Mononuclear cell (primary cell): ENCODE measurements around the gene EPB41. TPM values are rescaled to one million over a fixed set of nuclear protein-coding genes. Genes with fewer than 3 reads are reported as not detected.
"Not testable (repeated sequence)": the region's sequence is repeated elsewhere in the genome, so short reads cannot be mapped to it uniquely, and the experiment has no call there.

Experiments
- H3K27me3 ChIP-seq: 2 replicates; pipeline ENCODE4 v1.6.0; 2011; ENCODE audit warnings: low read length, control low read depth; ENCODE audit not compliant: insufficient read depth
- H3K4me1 ChIP-seq: 2 replicates; pipeline ENCODE4 v1.5.1; 2011; ENCODE audit warnings: mild to moderate bottlenecking, low read length, control low read depth; ENCODE audit not compliant: insufficient read depth
- H3K4me3 ChIP-seq: 2 replicates; pipeline ENCODE4 v1.5.1; 2011; ENCODE audit warnings: mild to moderate bottlenecking, low read length, moderate library complexity
- H3K9me3 ChIP-seq: 2 replicates; pipeline ENCODE4 v1.5.1; 2011; ENCODE audit warnings: low read depth, mild to moderate bottlenecking, control low read depth, low read length
- total RNA-seq: library from RNA; depleted of rRNA; stranded (reverse); fragments of >200 nt; gene quantifications from one replicate; pipeline ENCODE4 v1.2.3, GENCODE V29; 2012

EPB41 gene
- 159 TPM for total RNA-seq

DNA sequence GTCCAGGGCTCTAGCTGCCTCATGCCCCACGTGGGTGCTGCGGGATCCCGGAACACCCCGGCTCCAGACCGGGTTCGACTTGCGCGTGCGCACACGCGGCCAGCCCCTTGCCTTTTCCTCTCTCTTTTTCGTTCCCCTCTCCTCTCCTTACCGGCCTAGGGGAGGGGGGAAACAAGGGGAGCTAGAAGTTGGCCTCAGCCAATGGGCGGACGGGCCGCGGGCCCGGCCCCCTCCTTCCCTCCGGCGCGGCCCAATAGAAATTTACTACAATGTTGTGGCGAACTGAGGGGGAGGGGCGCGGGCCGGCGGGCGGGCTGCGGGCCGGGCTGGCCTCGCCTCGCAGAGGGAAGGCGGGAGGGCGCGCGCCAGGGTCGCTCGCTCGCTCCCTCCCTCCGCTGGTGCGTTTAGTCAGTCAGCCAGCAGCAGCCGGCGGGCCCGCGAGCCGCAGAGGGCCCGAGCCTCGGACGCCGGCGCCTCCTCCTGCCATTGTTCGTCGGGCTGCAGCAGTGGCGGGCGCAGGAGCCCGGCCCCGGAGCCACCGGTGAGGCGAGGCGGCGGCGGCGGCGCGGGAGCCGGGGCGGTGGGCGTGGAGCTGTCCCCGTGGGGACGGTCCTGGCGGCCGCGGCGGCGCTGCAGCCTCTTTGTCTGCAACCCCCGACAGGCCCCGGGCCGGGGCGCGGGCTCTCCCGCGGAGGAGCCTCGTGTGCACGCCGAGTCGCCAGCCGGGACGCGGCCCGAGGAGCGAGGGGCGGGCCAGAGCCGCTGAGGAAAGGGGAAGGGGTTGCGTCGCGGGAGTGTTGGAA lies at the start of gene EPB41:
EPB41 (plus strand) TSS at position 342 of the 803 bp plus-strand sequence. CDS start 72,869 bp downstream, outside the sequence.
- H3K27me3 ChIP-seq = no peaks in the 10 kb centered on the region
- H3K4me3 ChIP-seq = peak within 1 kb of the TSS; percentile 78
- peaks cover 41% of the 10 kb centered on the region for H3K4me1 ChIP-seq
- no peaks in the 10 kb centered on the region for H3K9me3 ChIP-seq

- Histone ChIP-seq H3K27me3 (no peaks in the 10 kb centered on the region), H3K4me3 (no peak overlapping the region), H3K4me1 (no peaks in the 10 kb centered on the region), H3K9me3 (no peaks in the 10 kb centered on the region)
Observed at GRCh38 chr1:28864695-28865094, 49.7 kb upstream of the EPB41 start.

DNA sequence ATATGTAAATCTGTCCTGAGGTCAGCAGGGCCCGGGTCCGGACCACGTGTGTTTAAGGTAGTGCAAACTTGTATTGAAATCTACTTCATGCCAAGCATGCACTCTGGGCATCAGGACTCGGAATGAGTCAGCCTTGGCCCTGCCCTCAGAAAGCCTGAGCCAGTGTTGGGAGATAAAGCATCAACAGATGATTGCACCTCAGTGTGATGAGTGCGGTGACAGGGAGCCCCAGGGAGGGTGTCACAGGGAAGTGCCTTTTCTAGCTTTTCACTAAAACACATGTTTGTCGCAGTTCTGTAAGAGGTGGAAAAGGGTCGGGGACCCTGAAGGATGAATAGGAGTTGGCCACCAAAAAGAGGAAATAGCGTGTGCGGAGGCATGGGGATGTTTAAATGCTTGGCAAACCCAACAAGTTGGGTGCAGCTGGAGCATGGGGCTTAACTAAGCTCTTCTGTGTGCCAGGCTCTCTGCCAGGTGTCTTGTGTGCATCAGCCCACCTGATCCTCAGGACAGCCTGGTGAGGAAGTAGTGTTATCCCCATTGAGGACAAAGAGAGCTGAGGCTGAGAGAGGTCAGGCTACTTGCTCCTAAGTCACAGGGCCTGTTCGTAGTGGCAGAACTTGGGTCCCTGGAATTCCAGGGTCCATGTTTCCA lies 48.2 kb upstream of the EPB41 start:
- H3K27me3 ChIP-seq = no peaks in the 10 kb centered on the region
- no peaks in the 10 kb centered on the region for H3K9me3 ChIP-seq
- no peaks in the 10 kb centered on the region for H3K4me1 ChIP-seq
- H3K4me3 ChIP-seq = no peak overlapping the region

GRCh38 chr1:28867850-28868249 lies 46.5 kb upstream of the EPB41 start:
- no peak overlapping the region for H3K4me3 ChIP-seq
- H3K4me1 ChIP-seq = no peaks in the 10 kb centered on the region
- H3K9me3 ChIP-seq = no peaks in the 10 kb centered on the region

DNA sequence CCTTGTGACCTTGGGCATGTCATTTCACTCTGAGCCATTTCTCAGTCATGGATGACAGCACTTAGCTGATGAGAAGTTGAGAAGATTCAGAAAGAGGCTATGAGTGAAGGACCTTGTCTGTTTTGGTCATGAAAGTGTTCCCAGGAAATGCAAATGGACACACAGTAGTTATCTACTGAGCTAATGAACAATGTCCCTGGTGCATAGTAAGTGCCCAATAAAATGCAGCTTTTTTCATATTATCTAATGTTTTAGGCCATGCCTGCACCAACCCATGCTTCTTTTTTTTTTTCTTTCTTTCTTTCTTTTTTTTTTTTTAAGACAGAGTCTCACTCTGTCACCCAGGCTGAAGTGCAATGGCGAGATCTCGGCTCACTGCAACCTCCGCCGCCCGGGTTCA lies 44.4 kb upstream of the EPB41 start:
- no peaks in the 10 kb centered on the region for H3K9me3 ChIP-seq
- no peaks in the 10 kb centered on the region for H3K27me3 ChIP-seq
- peaks cover 7% of the 10 kb centered on the region for H3K4me1 ChIP-seq
- no peak overlapping the region for H3K4me3 ChIP-seq

More at GRCh38 chr1:28867850-28868249, 46.5 kb upstream of the EPB41 start:
- H3K27me3 ChIP-seq = no peaks in the 10 kb centered on the region

GRCh38 chr1:28871631-28872401 lies 42.6 kb upstream of the EPB41 start:
- Histone ChIP-seq H3K4me3 (no peak overlapping the region), H3K9me3 (no peaks in the 10 kb centered on the region), H3K27me3 (no peaks in the 10 kb centered on the region), H3K4me1 (peaks cover 7% of the 10 kb centered on the region)

- not testable (repeated sequence) for H3K4me1 ChIP-seq, H3K4me3 ChIP-seq, H3K27me3 ChIP-seq, H3K9me3 ChIP-seq
Observed at GRCh38 chr1:28875134-28875533, 39.2 kb upstream of the EPB41 start.

GRCh38 chr1:28877132-28877781 lies 37.1 kb upstream of the EPB41 start:
- H3K4me1 ChIP-seq = peaks cover 12% of the 10 kb centered on the region
- no peaks in the 10 kb centered on the region for H3K27me3 ChIP-seq
- H3K9me3 ChIP-seq = no peaks in the 10 kb centered on the region
- H3K4me3 ChIP-seq = no peak overlapping the region

- Histone ChIP-seq H3K9me3 (no peaks in the 10 kb centered on the region), H3K4me1 (peaks cover 19% of the 10 kb centered on the region), H3K27me3 (no peaks in the 10 kb centered on the region), H3K4me3 (no peak overlapping the region)
Observed at GRCh38 chr1:28878796-28879195, 35.6 kb upstream of the EPB41 start.

DNA sequence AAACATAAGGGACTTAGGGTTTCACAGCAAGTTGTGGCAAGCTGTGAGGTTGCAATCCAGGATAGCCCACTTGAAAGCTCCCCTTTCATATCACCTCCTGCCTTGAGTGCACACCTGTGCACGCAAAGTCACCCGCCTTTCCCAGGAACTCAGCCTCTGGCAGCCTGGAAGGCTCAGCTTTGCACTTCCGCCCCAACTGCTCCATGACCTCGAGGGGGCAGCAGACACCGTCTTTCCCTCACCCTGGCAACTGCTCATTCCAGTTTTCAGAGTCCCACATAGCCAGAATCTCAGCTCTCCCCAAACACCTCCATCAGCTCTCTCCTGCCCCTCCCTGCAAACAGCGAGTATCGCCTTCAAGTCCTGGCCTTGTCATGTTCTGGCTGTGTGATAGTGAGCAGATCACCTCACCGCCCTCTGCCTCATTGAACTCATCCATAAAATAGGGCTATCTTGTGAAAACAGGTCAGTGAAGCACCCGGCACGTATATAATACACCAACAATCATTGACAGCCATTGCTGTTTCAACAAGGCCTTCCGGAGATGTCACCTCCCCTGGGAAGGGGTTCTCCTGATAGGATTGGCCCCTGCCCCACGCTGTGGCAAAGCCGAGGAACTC lies 32.2 kb upstream of the EPB41 start:
- Histone ChIP-seq H3K27me3 (no peaks in the 10 kb centered on the region), H3K4me3 (no peak overlapping the region), H3K9me3 (no peaks in the 10 kb centered on the region), H3K4me1 (peaks cover 43% of the 10 kb centered on the region)

GRCh38 chr1:28883242-28883616 lies 31.1 kb upstream of the EPB41 start:
- H3K9me3 ChIP-seq = no peaks in the 10 kb centered on the region
- H3K4me1 ChIP-seq = peaks cover 50% of the 10 kb centered on the region
- no peaks in the 10 kb centered on the region for H3K27me3 ChIP-seq
- H3K4me3 ChIP-seq = no peak overlapping the region

DNA sequence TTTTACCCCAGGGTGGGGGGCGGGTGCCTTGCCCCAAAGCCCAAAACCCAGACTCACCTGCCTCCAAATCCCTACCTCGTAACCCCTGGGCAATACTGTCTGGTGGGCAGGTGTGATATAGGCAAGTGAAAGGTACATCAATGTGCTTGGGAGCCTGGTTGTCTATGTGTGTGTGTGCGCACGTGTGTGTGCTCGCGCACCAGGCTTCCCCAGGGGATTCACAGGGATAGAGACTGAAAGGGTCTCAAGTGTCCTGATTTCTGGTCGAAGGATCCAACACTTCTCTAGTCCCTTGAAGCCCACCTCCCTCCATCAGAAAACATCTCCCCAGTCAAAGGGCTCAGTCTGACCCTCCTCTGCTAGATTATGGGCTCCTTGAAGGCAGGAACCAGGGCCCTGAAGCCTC lies 28.9 kb upstream of the EPB41 start:
- H3K9me3 ChIP-seq = no peaks in the 10 kb centered on the region
- H3K4me1 ChIP-seq = peaks cover 52% of the 10 kb centered on the region
- no peak overlapping the region for H3K4me3 ChIP-seq
- no peaks in the 10 kb centered on the region for H3K27me3 ChIP-seq

DNA sequence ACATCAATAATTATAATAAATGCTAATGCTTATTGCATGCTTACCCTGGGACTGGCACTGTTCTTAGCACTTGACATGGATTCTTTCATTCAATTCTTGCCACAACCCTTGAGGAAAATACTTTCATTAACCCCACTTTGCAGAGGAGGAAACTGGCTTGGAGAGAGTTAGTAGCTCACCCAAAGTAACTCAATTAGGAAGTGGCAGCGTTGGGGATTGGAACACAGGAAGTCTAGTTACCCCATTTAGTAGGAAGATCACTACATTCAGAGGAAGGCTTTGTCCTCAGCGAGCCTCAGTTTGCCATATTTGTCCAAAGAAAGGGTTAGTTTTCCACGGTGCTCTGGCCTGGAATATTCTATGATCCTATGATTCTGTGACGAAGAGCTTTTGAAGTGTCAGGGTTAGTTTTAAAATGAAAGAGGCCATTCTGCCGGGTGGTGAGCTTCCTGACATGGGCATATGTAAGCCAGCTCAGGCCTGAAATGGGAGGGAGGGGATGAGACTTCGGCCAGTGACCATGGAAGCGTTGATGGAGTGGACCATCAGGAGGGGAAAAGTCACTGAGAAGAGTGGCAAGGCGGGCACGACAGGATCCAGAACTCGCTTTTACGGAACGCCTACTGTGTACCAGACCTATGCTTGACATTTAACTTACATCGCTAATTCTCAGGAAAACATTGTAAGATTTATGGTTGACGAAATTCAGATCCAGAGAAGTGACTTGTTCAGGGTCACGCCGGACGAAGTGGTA lies 28.2 kb upstream of the EPB41 start:
- Histone ChIP-seq H3K27me3 (no peaks in the 10 kb centered on the region), H3K4me3 (peak overlapping the region; percentile 95), H3K4me1 (peaks cover 52% of the 10 kb centered on the region), H3K9me3 (no peaks in the 10 kb centered on the region)
